GM23248 (cell line): ENCODE results near the gene FAM20C. TPM values are rescaled to one million over a fixed set of nuclear protein-coding genes. Genes with fewer than 3 reads are reported as not detected.

Experiments used
- DNase-seq: peaks from one replicate; pipeline ENCODE4 v3.0.0-alpha.2; 2015
- H2AFZ ChIP-seq: fragments of 200-600 bp; sonication (generic); 2 replicates; pipeline ENCODE4 v1.6.1; 2016; ENCODE audit warnings: antibody characterized with exemption
- H3F3A ChIP-seq: fragments of 200-600 bp; sonication (generic); 2 replicates; pipeline ENCODE4 v1.6.1; 2016; ENCODE audit warnings: mild to moderate bottlenecking, antibody characterized with exemption, mixed run types; ENCODE audit not compliant: insufficient read depth
- H3K27ac ChIP-seq: fragments of 200-600 bp; sonication (generic); 2 replicates; pipeline ENCODE4 v1.5.1; 2016; ENCODE audit warnings: mild to moderate bottlenecking
- H3K27me3 ChIP-seq: fragments of 200-600 bp; sonication (generic); replicated peaks from 2 replicates; pipeline ENCODE4 v1.6.1; 2016; ENCODE audit warnings: mild to moderate bottlenecking; ENCODE audit not compliant: insufficient read depth
- H3K36me3 ChIP-seq: fragments of 200-600 bp; sonication (generic); 2 replicates; pipeline ENCODE4 v1.6.1; 2016; ENCODE audit warnings: low read depth, mild to moderate bottlenecking
- H3K4me1 ChIP-seq: fragments of 200-600 bp; sonication (generic); 2 replicates; pipeline ENCODE4 v1.6.1; 2016; ENCODE audit warnings: mild to moderate bottlenecking; ENCODE audit not compliant: insufficient read depth
- H3K4me2 ChIP-seq: fragments of 200-600 bp; sonication (generic); one replicate; pipeline ENCODE4 v1.6.1; 2016; ENCODE audit warnings: mild to moderate bottlenecking; ENCODE audit not compliant: unreplicated experiment
- H3K4me3 ChIP-seq: fragments of 200-600 bp; sonication (generic); 2 replicates; pipeline ENCODE4 v1.5.1; 2016; ENCODE audit warnings: mild to moderate bottlenecking
- H3K79me2 ChIP-seq: fragments of 200-600 bp; sonication (generic); 2 replicates; pipeline ENCODE4 v1.6.1; 2016; ENCODE audit warnings: mild to moderate bottlenecking; ENCODE audit not compliant: insufficient read depth
- H3K9ac ChIP-seq: fragments of 200-600 bp; sonication (generic); 2 replicates; pipeline ENCODE4 v1.6.1; 2016; ENCODE audit warnings: mild to moderate bottlenecking
- H3K9me2 ChIP-seq: fragments of 200-600 bp; sonication (generic); 2 replicates; pipeline ENCODE4 v1.6.1; 2016; ENCODE audit warnings: mixed run types, mild to moderate bottlenecking, moderate library complexity; ENCODE audit not compliant: insufficient read depth
- H3K9me3 ChIP-seq: fragments of 200-600 bp; sonication (generic); one replicate; pipeline ENCODE4 v1.6.1; 2017; ENCODE audit warnings: low read depth
- H4K20me1 ChIP-seq: fragments of 200-600 bp; sonication (generic); 2 replicates; pipeline ENCODE4 v1.6.0; 2016; ENCODE audit not compliant: insufficient read depth
- EZH2 ChIP-seq: fragments of 200-600 bp; sonication (generic); IDR thresholded peaks from 2 replicates; pipeline ENCODE4 v1.6.1; 2018; ENCODE audit warnings: antibody characterized with exemption, mild to moderate bottlenecking; ENCODE audit not compliant: insufficient read depth, poor library complexity, severe bottlenecking
- EZH2phosphoT487 ChIP-seq: fragments of 200-600 bp; sonication (generic); IDR thresholded peaks from 2 replicates; pipeline ENCODE4 v1.6.1; 2018; ENCODE audit warnings: antibody characterized with exemption, moderate library complexity, mild to moderate bottlenecking, low read depth; ENCODE audit not compliant: insufficient read depth
- WGBS, 2 experiments: methylation state at CpG; one replicate each; pipeline ENCODE4 v1.1.6; 2015 to 2017; ENCODE audit warnings: low lambda C conversion rate in 2 of 2, low coverage in 1 of 2; ENCODE audit errors: missing lambda C conversion rate in 2 of 2; 5-methylcytosine and 5-hydroxymethylcytosine counted together
- in situ Hi-C: fragments of 300-500 bp; cut with MboI; formaldehyde crosslinking; loops from 2 replicates; pipeline ENCODE4 v1.15.0; 2020
- polyA plus RNA-seq: library from polyadenylated mRNA; unstranded; fragments of >200 nt; fragmentation: Nextera tagmentation; extraction: Ambion mirVana; gene quantifications from 2 replicates; pipeline ENCODE4 v1.2.1, GENCODE V29; 2016
- total RNA-seq: library from RNA; depleted of rRNA; stranded (reverse); fragments of >200 nt; shearing (Covaris generic); gene quantifications from 2 replicates; pipeline ENCODE4 v1.2.3, GENCODE V29; 2014

FAM20C gene
- total and polyA plus RNA-seq, 2 experiments from 2014 or later = 13.5 to 63.8 TPM

- Histone ChIP-seq H3K9me2 (no peaks in the 10 kb centered on the region), H3F3A (no peaks in the 10 kb centered on the region), H3K27ac (no peak overlapping the region), H3K4me1 (no peaks in the 10 kb centered on the region), H3K9me3 (no peaks in the 10 kb centered on the region), H3K4me2 (no peak overlapping the region), H3K36me3 (peaks cover 22% of the 10 kb centered on the region; the same call in 1 of the 2 replicates), H3K9ac (no peak overlapping the region), H3K27me3 (no peaks in the 10 kb centered on the region), H4K20me1 (no peaks in the 10 kb centered on the region), H3K4me3 (no peak overlapping the region), H3K79me2 (no peaks in the 10 kb centered on the region), H2AFZ (no peak overlapping the region)
- 79 to 81% methylated on average over 16 of the region's 16 CpGs for WGBS, 2 experiments
- in situ Hi-C loops = no loop called here
- TF ChIP-seq EZH2phosphoT487 (no peak), EZH2 (no peak)
- no peak for DNase-seq
Observed at GRCh38 chr7:247636-248035, 55.3 kb downstream of the FAM20C start.

- Histone ChIP-seq H3K79me2 (no peaks in the 10 kb centered on the region), H3K36me3 (peaks cover 27% of the 10 kb centered on the region; the same call in 1 of the 2 replicates), H3K27me3 (no peaks in the 10 kb centered on the region), H3K9ac (no peak overlapping the region), H3F3A (no peaks in the 10 kb centered on the region), H3K4me3 (no peak overlapping the region), H3K9me3 (no peaks in the 10 kb centered on the region), H3K4me1 (no peaks in the 10 kb centered on the region), H3K27ac (no peak overlapping the region), H3K4me2 (no peak overlapping the region), H3K9me2 (no peaks in the 10 kb centered on the region), H2AFZ (no peak overlapping the region), H4K20me1 (no peaks in the 10 kb centered on the region)
- TF ChIP-seq EZH2 = no peak
- no peak for TF ChIP-seq EZH2phosphoT487
- WGBS, 2 experiments = 85 to 87% methylated on average over 20 of the region's 20 CpGs
- in situ Hi-C loops = no loop called here
- DNase-seq = no peak
Observed at GRCh38 chr7:248732-249435, 56.5 kb downstream of the FAM20C start.

GRCh38 chr7:249989-250388 is 57.6 kb downstream of the FAM20C start:
- Histone ChIP-seq H3K4me3 (no peak overlapping the region), H3K4me2 (no peak overlapping the region), H3K27me3 (no peaks in the 10 kb centered on the region), H3K9me2 (no peaks in the 10 kb centered on the region), H3K36me3 (peaks cover 31% of the 10 kb centered on the region; the same call in 1 of the 2 replicates), H3K9ac (no peak overlapping the region), H3K9me3 (no peaks in the 10 kb centered on the region), H2AFZ (no peak overlapping the region), H3K79me2 (no peaks in the 10 kb centered on the region), H3K4me1 (no peaks in the 10 kb centered on the region), H3K27ac (no peak overlapping the region), H4K20me1 (no peaks in the 10 kb centered on the region), H3F3A (no peaks in the 10 kb centered on the region)
- TF ChIP-seq EZH2phosphoT487 = no peak
- TF ChIP-seq EZH2 = no peak
- in situ Hi-C loops = no loop called here
- WGBS, 2 experiments = 87 to 88% methylated on average over 12 of the region's 12 CpGs
- no peak for DNase-seq

GRCh38 chr7:250523-250922 is 58.2 kb downstream of the FAM20C start:
- H3K36me3 ChIP-seq = peaks cover 35% of the 10 kb centered on the region; the same call in 1 of the 2 replicates
- WGBS, 2 experiments = 87 to 92% methylated on average over 15 of the region's 15 CpGs

More at GRCh38 chr7:250523-250922, 58.2 kb downstream of the FAM20C start:
- Histone ChIP-seq H3K9ac (no peak overlapping the region), H3K9me2 (no peaks in the 10 kb centered on the region), H3K79me2 (no peaks in the 10 kb centered on the region), H3K4me1 (no peaks in the 10 kb centered on the region), H3K4me3 (no peak overlapping the region), H4K20me1 (no peaks in the 10 kb centered on the region), H3K27me3 (no peaks in the 10 kb centered on the region), H3K27ac (no peak overlapping the region), H3K4me2 (no peak overlapping the region), H3K9me3 (no peaks in the 10 kb centered on the region), H2AFZ (no peak overlapping the region), H3F3A (no peaks in the 10 kb centered on the region)
- in situ Hi-C loops = no loop called here
- TF ChIP-seq EZH2phosphoT487 (no peak), EZH2 (no peak)
- DNase-seq = no peak
